Chondrocyte (in vitro differentiated cells): ENCODE data around the gene CNOT6L. TPM values are rescaled to one million over a fixed set of nuclear protein-coding genes. Genes with fewer than 3 reads are reported as not detected.

Experiments used
- DNase-seq: peaks from one replicate; pipeline ENCODE4 v3.0.0; 2021; ENCODE audit warnings: mixed read lengths, low spot score
- H3K27ac Mint-ChIP-seq: one replicate; pipeline ENCODE4 v1.8.0; 2021; ENCODE audit warnings: mild to moderate bottlenecking, moderate library complexity, mixed read lengths; ENCODE audit not compliant: unreplicated experiment
- H3K27me3 Mint-ChIP-seq: 2 replicates; pipeline ENCODE4 v1.8.0; 2021; ENCODE audit warnings: low read depth, mixed read lengths
- H3K36me3 Mint-ChIP-seq: 2 replicates; pipeline ENCODE4 v1.8.0; 2021; ENCODE audit warnings: low read depth, mixed read lengths
- H3K4me1 Mint-ChIP-seq: 2 replicates; pipeline ENCODE4 v1.8.0; 2021; ENCODE audit warnings: low read depth, mild to moderate bottlenecking, mixed read lengths
- H3K4me3 Mint-ChIP-seq: one replicate; pipeline ENCODE4 v1.8.0; 2021; ENCODE audit warnings: mild to moderate bottlenecking, moderate library complexity, mixed read lengths; ENCODE audit not compliant: unreplicated experiment
- H3K9me3 Mint-ChIP-seq: 2 replicates; pipeline ENCODE4 v1.8.0; 2021; ENCODE audit warnings: low read depth, mixed read lengths
- CTCF ChIP-seq: fragments of 200-600 bp; sonication (generic); IDR thresholded peaks from 2 replicates; pipeline ENCODE4 v1.5.0; 2021; ENCODE audit warnings: antibody characterized with exemption, mild to moderate bottlenecking, moderate library complexity
- total RNA-seq: library from RNA; stranded (reverse); gene quantifications from 3 replicates; pipeline ENCODE4 v1.2.1, GENCODE V29; 2021

CNOT6L gene
- total RNA-seq, 1 donor from 2014 or later: 25.5 TPM

GRCh38 chr4:77676842-77677241, 142.3 kb downstream of the CNOT6L start:
- no peak for TF ChIP-seq CTCF
- no peak overlapping the region for H3K4me3 Mint-ChIP-seq
- no peaks in the 10 kb centered on the region for H3K36me3 Mint-ChIP-seq
- no peaks in the 10 kb centered on the region for H3K9me3 Mint-ChIP-seq
- no peak for DNase-seq
- H3K27me3 Mint-ChIP-seq: peaks cover 27% of the 10 kb centered on the region
- no peaks in the 10 kb centered on the region for H3K4me1 Mint-ChIP-seq
- H3K27ac Mint-ChIP-seq: no peak overlapping the region

GRCh38 chr4:77671051-77671450, 148.1 kb downstream of the CNOT6L start:
- no peaks in the 10 kb centered on the region for H3K36me3 Mint-ChIP-seq
- H3K27ac Mint-ChIP-seq: no peak overlapping the region
- H3K27me3 Mint-ChIP-seq: peaks cover 7% of the 10 kb centered on the region
- TF ChIP-seq CTCF: no peak
- H3K4me3 Mint-ChIP-seq: no peak overlapping the region
- H3K4me1 Mint-ChIP-seq: peaks cover 2% of the 10 kb centered on the region
- no peak for DNase-seq
- H3K9me3 Mint-ChIP-seq: no peaks in the 10 kb centered on the region

GRCh38 chr4:77669946-77670590, 149.1 kb downstream of the CNOT6L start:
- Mint-ChIP-seq H3K27ac (no peak overlapping the region), H3K27me3 (peaks cover 7% of the 10 kb centered on the region), H3K4me3 (no peak overlapping the region), H3K9me3 (no peaks in the 10 kb centered on the region), H3K4me1 (peaks cover 5% of the 10 kb centered on the region), H3K36me3 (no peaks in the 10 kb centered on the region)
- DNase-seq: no peak
- no peak for TF ChIP-seq CTCF

GRCh38 chr4:77665381-77666069, 153.6 kb downstream of the CNOT6L start:
- Mint-ChIP-seq H3K9me3 (no peaks in the 10 kb centered on the region), H3K27me3 (peaks cover 16% of the 10 kb centered on the region), H3K27ac (no peak overlapping the region), H3K4me3 (no peak overlapping the region), H3K4me1 (peaks cover 5% of the 10 kb centered on the region), H3K36me3 (no peaks in the 10 kb centered on the region)
- no peak for DNase-seq
- no peak for TF ChIP-seq CTCF

Other genes starting within 250 kb of the CNOT6L start
- gene CXCL13, start 213.5 kb downstream of the CNOT6L start, total RNA-seq: not detected in 3 replicates
- gene MRPL1, start 43.5 kb upstream of the CNOT6L start, total RNA-seq: 21.9 to 26.1 TPM (median 22.5 TPM) in 3 replicates
- 6.8 to 18.9 TPM (median 18.0 TPM) in 3 replicates for gene FRAS1, start 238.0 kb upstream of the CNOT6L start, total RNA-seq